Measurements from ENCODE around the gene PTPRR. TPM values are rescaled to one million over a fixed set of nuclear protein-coding genes. Genes with fewer than 3 reads are reported as not detected.

The PTPRR gene
- total and polyA plus RNA-seq, 2 donors (not counting 3 experiments of a cell fraction or from before 2014, with no cell fraction given), result 0.46 to 1.1 TPM

GRCh38 chr12:70741256-70741655, 179.3 kb downstream of the PTPRR start:
- Histone ChIP-seq H3K9ac (replicated peaks; ENCODE audit: extremely low read depth, insufficient read depth, low read length) (no peak overlapping the region), H3K79me2 (ENCODE audit: control insufficient read depth, insufficient read depth, low read length) (no peaks in the 10 kb centered on the region), H4K20me1 (replicated peaks; ENCODE audit: control insufficient read depth, extremely low read depth, insufficient read depth, low read length) (no peaks in the 10 kb centered on the region), H3K27me3 (ENCODE audit: control insufficient read depth in 2 of 2, insufficient read depth in 2 of 2, low read length in 2 of 2) (peaks cover 5 to 15% of the 10 kb centered on the region in 2 experiments), H3K9me1 (replicated peaks; ENCODE audit: control insufficient read depth, extremely low read depth, insufficient read depth, low read length) (no peaks in the 10 kb centered on the region), H3K4me3 (replicated peaks in 1 of 3; ENCODE audit: insufficient read depth in 1 of 3, low read depth in 1 of 3, low read length in 3 of 3) (no peak overlapping the region), H3K9me3 (replicated peaks; ENCODE audit: control insufficient read depth, insufficient read depth, low read length) (no peaks in the 10 kb centered on the region), H2AFZ (ENCODE audit: low read depth, low read length) (no peak overlapping the region), H3K27ac (ENCODE audit: insufficient read depth, low read depth, low read length) (no peak overlapping the region), H3K36me3 (ENCODE audit: control insufficient read depth in 2 of 2, extremely low read depth in 1 of 2, insufficient read depth in 2 of 2, low read length in 2 of 2) (no peaks in the 10 kb centered on the region), H3K4me2 (ENCODE audit: insufficient read depth, low read length) (no peak overlapping the region), H3K4me1 (ENCODE audit: control insufficient read depth, extremely low read depth, insufficient read depth, low read length) (no peaks in the 10 kb centered on the region)
- CTCF ChIA-PET, result interaction anchor here (1.3 kb wide), 1 partner anchor 273 kb away, joined by 3 read pairs; no protein-coding TSS in a partner anchor
- POLR2A ChIA-PET, result no interaction called here
- TF ChIP-seq GATA2 (IDR thresholded peaks at IDR 0.05; ENCODE audit: insufficient read depth, insufficient read length, low read depth, low read length) (no peak), FOS (IDR thresholded peaks at IDR 0.05; ENCODE audit: borderline replicate concordance, insufficient read depth, low read length) (no peak), CTCF (IDR thresholded peaks at IDR 0.05; ENCODE audit: extremely low read depth in 1 of 2, insufficient read depth in 1 of 2, low read depth in 1 of 2, low read length in 2 of 2) (no peak), MYC (IDR thresholded peaks at IDR 0.05; ENCODE audit: low read depth, low read length) (no peak), JUN (IDR thresholded peaks at IDR 0.05; ENCODE audit: borderline replicate concordance, insufficient read depth, insufficient read length, low read depth) (no peak), EZH2 (IDR thresholded peaks at IDR 0.05; ENCODE audit: borderline replicate concordance, low read depth, low read length, severe bottlenecking) (no peak), POLR2A (IDR thresholded peaks at IDR 0.05; ENCODE audit: low read depth, low read length) (no peak), MAX (IDR thresholded peaks at IDR 0.05; ENCODE audit: insufficient read depth, insufficient read length) (no peak)
- FAIRE-seq (no peak), DNase-seq (ENCODE audit: low read depth, low spot score) (no peak)
- dilution Hi-C loops (cut with MboI; ENCODE audit: extremely low pct_ligation_motif_present, low sequenced_read_pairs) (no loop called here), intact Hi-C loops (cut with micrococcal nuclease) (no loop called here)
- BruUV-seq (replicated peaks), result no TSS peak
